Activated T-cell treated with anti-CD3 and anti-CD28 coated beads for 1 hour (primary cell): ENCODE results near the gene DLG1.
"Not testable (repeated sequence)": the region's sequence is repeated elsewhere in the genome, so short reads cannot be mapped to it uniquely, and the experiment has no call there.

Source experiments
- DNase-seq: peaks from one replicate; pipeline ENCODE4 v3.0.0-alpha.2; 2020; ENCODE audit warnings: low read depth

DLG1 gene

DNA sequence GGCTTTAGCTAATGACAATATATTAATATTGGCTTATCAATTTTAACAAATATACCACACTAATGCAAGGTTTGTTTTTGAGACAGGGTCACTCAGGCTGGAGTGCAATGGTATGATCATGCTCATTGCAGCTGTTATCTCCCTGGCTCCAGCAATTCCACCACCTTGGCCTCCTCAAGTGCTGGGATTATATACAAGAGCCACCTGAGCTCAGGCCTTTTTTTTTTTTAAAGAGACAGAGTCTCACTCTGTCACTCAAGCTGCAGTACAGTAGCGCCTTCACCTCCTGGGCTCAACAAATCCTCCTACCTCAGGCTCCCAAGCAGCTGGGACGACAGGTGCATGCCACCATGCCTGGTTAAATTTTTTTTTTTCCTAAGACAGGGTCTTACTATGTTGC, 11.7 kb downstream of the DLG1 start:
- no peak for DNase-seq

DNA sequence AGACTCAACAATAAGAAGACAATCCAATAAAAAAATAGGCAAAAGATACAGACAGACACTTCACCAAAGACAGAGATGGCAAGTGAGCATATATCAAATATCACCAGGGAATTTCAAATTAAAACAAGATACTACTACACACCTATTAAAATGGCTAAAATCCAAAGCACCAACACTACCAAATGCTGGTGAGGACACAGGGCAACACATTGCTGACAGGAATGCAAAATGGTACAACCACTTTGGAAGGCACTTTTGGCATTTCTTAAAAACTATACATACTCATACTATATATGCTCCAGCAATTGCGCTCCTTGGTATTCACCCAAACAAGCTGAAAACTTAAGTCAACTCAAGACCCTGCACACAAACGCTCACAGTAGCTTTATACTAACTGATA, 12.9 kb downstream of the DLG1 start:
- no peak for DNase-seq

DNA sequence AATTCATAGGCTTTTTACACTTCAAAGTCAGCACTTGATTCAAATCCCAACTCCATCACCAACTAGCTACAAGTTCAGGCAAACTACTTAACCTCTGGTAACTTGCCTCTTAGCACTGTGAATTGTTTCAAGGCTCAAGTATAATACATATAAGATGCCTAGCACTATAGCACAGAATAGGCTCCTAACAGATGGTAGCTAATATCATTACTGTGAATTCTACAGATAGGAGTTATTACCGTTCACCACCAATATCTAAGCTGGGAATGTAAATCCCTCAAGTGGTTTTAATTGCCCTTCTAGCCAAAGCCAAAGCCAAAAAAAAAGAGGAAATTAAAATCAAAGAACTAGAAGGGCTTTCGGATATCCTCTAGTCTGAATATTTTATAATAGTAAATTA, 15.4 kb downstream of the DLG1 start:
- DNase-seq, result no peak

DNA sequence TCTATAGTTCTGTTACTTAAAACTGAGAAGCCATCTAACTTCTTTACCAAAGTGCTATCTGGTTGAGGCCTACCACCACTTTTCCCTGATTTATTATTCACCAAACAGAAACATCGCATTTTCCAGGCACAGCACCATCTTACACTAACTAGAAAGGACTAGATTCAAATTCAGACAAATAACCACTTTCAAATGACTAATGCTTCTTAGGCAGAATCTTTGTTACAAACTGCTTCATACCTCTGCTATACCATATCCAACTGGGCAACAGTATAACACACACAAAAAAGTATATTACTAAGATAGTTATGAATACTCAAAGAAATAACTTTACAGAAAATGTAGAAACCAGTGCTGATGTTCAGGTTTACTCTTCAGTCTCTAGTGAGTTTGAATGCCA, 16.6 kb downstream of the DLG1 start:
- DNase-seq, result no peak

DNA sequence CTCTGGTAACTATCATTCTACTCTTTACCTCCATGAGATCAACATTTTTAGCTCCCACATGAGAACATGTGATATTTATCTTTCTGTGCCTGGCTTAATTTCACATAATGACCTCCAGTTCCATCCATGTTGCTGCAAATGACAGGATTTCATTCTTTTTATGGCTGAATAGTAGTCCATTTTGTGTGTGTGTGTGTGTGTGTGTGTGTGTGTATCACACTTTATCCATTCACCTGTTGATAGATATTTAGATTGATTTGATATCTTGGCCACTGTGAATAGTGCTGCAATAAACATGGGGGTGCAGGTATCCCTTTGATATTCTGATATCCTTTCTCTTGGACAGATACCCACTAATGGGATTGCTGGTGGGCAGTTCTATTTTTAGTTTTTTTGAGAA, 18.3 kb downstream of the DLG1 start:
- DNase-seq, result no peak

DNA sequence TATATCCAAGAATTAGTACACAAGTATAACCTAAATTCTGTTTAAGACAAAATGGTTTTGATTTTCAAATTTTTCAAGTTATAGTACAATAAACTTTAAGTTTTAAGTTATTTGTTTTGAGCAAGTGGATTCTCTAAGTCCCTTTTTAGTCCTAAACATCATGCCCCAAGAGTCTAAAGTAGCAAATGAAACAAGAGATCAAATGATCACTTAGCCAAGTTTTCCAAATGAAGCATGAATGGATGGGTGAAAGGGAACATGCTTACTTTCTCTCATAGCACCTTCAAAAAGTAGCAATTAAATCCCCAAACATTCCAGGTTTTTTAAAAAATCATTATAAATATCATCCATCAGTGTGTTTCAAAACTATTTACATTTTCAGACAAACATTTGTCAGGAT, 19.5 kb downstream of the DLG1 start:
- DNase-seq, result no peak

DNA sequence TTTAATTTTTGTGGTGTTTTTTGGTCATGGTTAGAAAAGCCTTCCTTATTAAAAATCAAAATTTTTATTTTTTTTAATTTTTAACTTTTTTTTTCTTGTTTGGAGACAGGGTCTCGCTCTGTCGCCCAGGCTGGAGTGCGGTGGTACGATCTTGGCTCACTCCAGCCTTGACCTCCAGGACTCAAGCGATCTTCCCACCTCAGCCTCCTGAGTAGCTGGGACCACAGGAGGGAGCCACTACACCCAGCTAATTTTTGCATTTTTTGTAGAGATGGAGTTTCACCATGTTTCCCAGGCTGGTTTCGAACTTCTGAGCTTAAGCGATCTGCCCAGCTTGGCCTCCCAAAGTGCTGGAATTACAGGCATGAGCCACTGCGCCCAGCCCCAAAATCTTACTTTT, 21.6 kb downstream of the DLG1 start:
- DNase-seq, result not testable (repeated sequence)

DNA sequence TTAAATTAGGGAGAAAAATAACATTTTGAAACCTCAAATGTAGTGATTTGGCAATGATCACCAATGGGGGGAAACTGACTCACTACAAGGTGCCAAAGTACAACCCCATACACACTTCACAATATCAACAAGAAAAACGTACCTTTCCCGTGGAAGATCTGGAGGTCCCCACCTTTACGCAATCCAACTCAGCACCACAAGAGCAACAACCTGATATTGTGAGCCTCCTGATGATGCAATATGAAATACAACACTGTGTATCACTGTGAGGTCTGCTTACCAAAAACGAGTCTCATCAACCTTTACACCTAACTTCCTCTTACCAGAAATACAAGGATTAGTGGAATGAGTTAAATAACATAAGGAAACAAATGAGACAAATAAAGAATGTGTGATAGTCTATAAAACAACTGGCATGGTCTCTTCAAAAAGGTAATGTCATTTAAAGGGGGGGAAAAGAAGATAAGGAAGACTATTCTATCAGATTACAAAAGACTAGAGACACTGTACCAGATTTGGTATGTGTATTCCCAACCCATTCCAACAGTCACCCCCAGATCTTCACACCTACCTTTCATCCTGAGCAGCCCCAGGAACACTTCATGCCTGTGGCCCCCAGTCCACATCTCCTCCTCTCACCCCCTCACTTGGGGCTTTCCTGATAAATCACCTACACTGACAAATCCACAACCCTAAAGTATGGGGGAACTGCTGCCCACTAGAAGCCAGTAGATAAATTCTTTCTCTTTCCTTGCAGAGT, 27.7 kb downstream of the DLG1 start:
- no peak for DNase-seq

DNA sequence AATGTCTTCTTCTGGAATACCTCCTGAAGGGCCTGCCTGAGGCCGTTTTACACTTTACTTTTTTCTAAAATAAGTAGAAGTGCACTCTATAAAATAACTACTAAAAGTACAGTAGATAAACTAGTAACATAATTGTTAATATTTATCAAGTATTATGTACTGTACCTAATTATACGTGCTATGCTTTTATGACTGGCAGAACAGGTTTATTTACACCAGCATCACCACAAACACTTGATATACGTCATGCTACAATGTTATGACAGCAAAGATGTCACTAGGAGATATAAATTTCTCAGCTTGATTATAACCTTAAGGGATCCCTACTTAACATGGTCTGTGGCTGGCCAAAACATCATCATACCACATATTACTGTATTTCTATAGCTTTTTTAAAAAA, 29.4 kb downstream of the DLG1 start:
- no peak for DNase-seq

DNA sequence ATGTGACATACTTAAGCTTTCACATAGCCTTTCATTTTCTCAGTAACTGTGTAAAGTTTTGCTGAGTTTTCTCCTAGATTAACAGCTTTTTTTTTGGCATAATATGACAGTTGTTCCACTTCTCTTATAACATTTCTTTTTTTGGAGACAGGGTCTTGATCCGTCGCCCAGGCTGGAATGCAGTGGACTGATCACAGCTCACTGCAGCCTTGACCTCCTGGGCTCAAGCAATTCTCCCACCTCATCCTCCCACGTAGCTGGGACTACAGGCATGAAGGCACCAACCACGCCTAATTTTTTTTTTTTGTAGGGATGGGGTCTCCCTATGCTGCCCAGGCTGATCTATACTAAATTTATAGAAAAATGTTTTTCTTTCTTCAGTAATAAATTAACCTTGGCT, 30.1 kb downstream of the DLG1 start:
- no peak for DNase-seq

DNA sequence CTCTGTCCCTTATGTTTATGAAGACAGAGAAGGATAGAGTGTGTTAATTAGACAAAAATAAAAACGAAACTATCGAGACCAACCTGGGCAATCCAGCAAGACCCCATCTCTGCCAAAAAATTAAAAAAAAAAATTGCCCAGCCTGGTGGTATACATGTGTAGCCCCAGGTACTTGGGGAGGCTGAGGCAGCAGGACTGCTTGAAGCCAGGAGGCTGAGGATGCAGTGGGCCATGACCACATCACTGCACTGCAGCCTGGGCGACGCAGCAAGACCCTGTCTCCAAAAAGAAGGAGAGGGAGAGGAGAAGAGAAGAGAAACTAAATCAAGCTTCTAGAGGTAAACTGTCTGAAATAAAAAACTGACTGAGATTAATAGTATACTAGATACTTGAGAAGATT, 32.1 kb downstream of the DLG1 start:
- DNase-seq, result no peak

DNA sequence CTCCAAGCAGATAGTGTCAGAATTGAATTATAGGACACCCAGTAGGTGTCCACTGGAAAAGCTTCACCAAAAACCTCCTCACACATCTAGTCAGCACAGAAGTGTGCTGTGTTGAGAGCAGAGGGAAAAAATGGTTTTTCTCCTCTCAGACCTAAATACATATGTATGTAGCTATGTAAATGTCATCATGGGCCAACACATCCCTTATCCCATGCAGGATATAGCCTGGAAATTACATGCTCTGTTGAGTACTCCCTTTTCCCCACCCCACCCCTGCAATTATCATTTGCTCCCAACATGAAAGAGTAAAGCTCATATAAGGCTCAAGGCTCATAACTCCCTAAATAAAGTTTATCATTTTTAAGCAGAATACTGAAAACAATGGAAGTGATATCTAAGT, 35.7 kb downstream of the DLG1 start:
- DNase-seq, result no peak

DNA sequence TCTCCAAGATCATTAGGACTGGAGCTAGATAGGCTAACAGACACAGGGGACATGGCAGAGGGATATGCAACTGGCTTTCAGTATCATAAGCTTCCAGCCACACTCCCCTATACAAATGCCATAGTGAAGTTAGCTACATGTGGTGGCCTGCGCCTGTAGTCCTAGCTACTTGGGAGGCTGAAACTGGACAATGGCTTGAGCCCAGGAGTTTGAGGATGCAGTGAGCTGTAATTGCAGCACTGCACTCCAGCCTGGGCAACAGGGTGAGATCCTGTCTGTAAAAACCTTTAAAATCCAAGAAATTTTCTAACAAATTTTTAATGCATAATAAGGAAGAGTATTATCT, 37.3 kb downstream of the DLG1 start:
- DNase-seq, result no peak

DNA sequence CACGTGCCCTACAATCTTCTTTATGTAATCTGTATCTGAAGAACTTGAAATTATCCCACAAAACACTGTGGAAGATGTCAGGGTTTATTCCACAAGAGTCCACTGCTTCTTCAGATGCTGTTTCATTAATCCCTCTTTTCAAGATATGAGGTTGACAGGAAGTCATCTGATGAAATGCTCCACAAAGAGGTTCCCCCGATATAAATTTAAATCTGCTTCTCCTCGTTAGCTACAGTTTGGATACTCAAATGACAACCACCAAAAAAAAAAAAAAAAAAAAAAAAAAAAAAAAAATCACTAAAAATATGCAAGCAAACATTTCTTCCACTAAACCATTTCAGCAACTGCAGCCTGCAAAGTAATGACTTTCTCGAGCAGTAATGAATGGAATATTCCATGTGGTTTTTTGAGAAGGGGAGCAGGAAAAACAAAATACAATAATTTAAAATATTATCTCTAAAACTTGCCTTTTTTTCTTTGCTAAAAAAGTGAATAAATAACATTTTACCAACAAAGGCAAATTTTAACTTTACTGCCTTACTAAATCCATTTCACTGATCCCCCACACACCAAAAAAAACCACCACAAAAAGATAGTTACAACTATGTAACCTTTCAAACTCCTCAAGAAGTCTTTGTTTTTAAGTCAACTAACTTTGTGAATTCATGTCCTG, 37.8 kb downstream of the DLG1 start:
- DNase-seq, result no peak

DNA sequence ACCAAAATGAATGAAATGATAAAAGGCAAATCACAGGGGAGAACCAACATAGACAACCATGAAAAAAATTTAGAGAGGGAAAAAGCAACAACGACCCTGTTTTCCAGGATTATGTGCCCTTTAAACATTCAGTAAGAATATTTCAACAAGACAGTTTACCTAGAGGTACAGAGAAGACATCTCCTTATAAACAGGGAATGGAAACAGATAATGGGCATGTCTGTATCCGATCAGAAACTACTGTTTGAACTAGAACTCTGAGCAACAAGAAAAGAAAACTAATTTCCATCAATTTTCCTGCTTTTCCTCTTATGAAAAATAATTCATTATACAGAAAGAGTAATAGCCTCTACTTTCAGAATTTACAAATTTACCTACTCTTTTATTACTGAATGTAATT, 39.3 kb downstream of the DLG1 start:
- no peak for DNase-seq

DNA sequence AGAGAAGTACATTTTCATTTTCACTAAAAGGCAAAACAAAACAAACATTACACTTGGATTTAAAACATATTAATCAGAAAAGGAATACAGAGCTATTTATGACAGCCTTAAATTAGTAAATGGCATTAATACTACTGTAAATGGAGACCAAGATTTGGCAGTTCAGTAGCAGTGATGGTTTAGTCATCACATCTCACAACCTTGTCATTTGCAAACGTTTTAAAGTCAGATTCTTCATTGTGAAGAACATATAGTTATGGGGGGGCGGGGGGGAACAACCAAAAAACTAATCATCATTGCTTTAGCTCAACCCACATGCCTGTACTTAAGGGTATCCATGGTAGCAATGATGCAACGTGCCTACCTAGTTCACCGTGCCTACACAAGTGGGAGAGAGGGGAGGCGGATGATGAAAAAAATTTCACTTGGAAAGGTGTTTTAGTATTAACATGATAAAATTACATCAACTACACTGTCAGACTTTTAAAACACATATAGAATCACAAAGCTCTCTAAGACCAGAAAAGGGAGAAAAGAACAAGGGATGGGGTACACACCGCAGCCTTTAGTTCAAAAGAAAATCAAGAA, 40.1 kb downstream of the DLG1 start:
- DNase-seq, result no peak

DNA sequence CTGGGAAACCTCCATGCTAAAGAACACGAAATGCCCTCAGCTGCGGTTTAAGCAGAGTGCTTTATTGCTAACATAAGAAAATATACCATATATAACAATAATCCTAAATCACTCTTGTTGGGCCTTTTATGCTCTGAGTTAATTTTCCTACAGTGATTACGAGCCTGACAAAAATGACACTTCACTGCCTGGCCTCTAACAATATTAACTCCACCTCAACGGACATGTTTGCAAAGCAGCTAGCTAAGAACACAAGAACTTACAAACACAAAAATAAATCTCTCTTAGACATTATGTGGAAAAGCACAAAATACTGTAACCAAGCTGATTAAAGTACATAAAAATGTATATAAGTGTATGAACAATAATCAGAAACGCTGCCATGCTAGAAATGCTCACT, 40.7 kb downstream of the DLG1 start:
- DNase-seq, result no peak

DNA sequence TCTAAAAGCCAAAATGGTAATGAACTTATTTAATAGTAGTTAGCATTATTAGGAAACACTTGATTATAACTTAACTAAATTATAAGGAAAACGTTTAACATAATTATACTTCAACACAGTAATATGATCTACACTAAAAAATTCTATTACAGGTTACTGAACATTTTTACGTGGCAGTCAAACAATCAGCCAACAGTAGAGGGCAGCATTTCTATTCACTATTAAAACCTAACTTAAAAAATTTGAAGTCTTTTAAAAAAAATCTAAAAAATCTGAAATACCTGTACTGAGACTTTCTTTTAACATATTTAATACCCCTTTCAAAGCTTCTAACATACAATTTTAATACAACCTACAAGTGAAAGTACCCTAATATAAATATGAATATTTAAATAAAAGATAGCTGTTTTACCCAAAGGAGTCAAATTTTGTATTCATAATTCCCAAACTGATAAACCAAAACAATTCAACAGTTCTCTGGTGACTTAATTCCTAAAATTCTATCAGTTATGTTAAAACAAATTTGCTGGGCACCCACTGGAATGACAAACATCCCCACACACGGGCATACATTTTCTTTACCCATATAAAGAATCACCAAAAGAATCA, 41.5 kb downstream of the DLG1 start:
- DNase-seq, result peak; percentile 8

DNA sequence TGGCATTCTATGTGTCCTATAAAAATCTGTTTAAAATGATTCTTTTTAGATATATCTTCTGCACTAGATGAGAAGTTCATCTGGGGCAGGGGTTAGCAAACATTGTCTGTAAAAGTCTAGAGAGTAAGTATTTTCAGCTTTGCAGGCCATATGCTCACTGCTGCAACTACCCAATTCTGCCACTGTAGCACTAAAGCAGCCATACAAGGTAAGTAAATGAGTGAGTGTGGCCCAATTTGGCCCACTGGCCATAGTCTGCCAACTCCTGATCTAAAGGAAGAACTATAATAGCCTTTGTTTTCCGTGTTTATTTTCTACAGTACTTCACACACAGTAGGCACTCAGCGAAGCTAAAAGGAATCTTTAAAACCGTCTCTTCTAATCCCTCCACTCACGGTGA, 42.3 kb downstream of the DLG1 start:
- DNase-seq, result no peak

DNA sequence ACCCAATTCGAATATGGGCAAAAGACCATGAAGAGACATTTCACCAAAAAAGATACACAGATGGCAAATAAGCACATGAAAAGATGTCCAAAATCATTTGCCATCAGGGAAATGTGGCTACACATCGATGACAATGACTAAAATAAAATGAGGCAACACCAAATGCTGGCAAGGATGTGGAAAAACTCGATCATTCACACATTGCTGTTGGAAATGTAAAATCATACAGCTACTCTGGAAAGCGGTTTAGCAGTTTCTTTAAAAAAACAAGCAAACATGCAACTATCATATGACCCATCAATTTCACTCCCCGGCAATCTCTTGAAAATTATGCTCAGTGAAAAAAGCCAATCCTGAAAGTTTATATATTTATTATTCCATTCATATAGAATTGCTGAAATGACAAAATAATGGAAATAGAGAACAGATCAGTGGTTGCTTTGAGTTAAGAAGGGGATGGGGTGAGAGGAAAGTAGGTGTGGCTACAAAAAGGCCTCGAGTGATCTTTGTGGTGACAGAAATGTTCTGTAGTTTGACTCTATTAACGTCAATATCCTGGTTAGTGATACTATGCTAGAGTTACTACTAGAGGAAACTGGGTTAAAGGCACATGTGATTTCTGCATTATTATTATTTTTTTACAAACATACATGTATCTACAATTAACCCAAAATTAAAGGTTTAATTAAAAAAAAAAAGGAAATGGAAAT, 45.0 kb downstream of the DLG1 start:
- no peak for DNase-seq

DNA sequence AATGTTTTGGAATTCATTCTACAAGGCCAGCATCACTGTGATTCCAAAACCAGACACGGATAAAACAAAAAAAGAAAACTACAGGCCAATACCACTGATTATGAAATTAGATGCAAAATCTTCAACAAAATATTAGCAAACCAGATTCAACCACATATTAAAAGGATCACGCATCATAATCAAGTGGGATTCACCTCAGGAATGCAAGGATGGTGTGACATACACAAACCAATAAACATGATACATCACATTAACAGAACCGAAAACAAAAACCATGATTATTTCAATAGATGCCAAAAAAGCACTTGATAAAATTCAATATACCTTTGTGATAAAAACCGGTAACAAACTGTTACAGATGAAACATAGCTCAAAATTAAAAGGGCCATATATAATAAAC, 48.9 kb downstream of the DLG1 start:
- DNase-seq, result no peak

DNA sequence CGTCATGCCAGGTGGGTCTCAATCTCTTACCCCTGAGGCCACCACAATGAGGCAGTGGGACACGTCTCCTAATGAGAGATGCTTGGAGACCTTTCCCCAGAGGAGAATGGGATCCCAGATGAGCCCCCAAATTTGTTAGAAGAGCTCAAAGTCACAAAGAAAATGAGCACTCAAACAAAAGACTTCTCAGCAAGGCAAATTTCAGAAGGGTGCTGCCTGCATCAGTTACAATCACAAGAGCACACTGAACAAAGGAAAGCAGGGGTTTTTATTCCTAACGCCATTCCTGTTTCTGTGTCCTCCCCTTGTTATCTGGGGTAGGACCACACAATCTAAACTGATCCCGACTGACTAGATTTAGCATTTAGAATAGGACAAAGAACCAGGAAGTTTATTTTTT, 50.1 kb downstream of the DLG1 start:
- DNase-seq, result no peak

DNA sequence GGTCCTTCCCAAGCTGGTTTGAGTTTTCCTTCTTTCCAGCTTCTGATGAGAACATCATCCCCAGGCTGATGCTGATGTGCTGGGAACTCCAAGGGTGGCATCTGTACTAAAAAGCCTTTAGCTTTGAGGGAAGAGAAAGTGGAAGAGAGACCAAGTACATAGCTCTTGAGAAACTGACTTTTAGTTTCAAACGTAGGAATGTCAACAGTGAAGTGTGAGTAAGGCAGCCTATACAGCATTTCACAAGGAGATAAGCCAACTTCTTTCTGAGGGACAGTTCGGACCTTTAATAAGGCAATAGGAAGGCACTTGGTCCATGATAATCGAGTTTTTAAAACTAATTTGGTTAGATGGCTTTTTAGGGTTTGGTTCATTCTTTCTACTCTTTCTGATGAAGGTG, 53.7 kb downstream of the DLG1 start:
- no peak for DNase-seq
